Heart right ventricle (tissue), 16 donors: ENCODE measurements around the gene CREB3L4. TPM values are rescaled to one million over a fixed set of nuclear protein-coding genes. Genes with fewer than 3 reads are reported as not detected.
"Not testable (repeated sequence)": the region's sequence is repeated elsewhere in the genome, so short reads cannot be mapped to it uniquely, and the experiment has no call there.

Source experiments
- ATAC-seq, 8 donors: fragments of 200-7000 bp; cut with Tn5 transposase; one replicate each; pipeline ENCODE4 v1.9.1; 2020; ENCODE audit warnings: mild to moderate bottlenecking in 8 of 8, moderate library complexity in 8 of 8, moderate number of reproducible peaks in 1 of 8
- DNase-seq, 2 donors: peaks; one replicate each; pipeline ENCODE4 v3.0.0-alpha.2; 2020
- H3K27ac ChIP-seq, 10 donors: fragments of 200-600 bp; sonication (generic) in 2 of 10; one replicate each; pipeline versions ENCODE4 v1.5.0 to v1.8.0; 2020 to 2022; ENCODE audit warnings: mild to moderate bottlenecking in 3 of 10
- H3K27me3 ChIP-seq, 7 donors: fragments of 200-600 bp; one replicate each; pipeline ENCODE4 v1.8.0; 2021 to 2022; ENCODE audit warnings: mild to moderate bottlenecking in 2 of 7
- H3K36me3 ChIP-seq, 9 donors: fragments of 200-600 bp; sonication (generic) in 1 of 9; one replicate each; pipeline versions ENCODE4 v1.5.0 to v1.8.0; 2020 to 2022; ENCODE audit warnings: mild to moderate bottlenecking in 2 of 9
- H3K4me1 ChIP-seq, 9 donors: fragments of 200-600 bp; sonication (generic) in 1 of 9; one replicate each; pipeline versions ENCODE4 v1.5.0 to v1.8.0; 2020 to 2022; ENCODE audit warnings: mild to moderate bottlenecking in 4 of 9
- H3K4me3 ChIP-seq, 10 donors: fragments of 200-600 bp; sonication (generic) in 2 of 10; one replicate each; pipeline versions ENCODE4 v1.5.0 to v1.8.0; 2020 to 2022; ENCODE audit warnings: mild to moderate bottlenecking in 7 of 10, moderate library complexity in 2 of 10
- H3K9me3 ChIP-seq, 11 donors: fragments of 200-600 bp in 10 of 11; sonication (generic) in 2 of 11; one replicate each; pipeline versions ENCODE4 v1.5.0 to v1.8.0; 2013 to 2022; ENCODE audit warnings: mild to moderate bottlenecking in 2 of 11, control low read depth in 1 of 11, moderate library complexity in 1 of 11
- WGBS, 2 donors: extraction: QIAGEN DNeasy Blood & Tissue Kit; methylation state at CpG; one replicate each; pipeline ENCODE4 v1.1.7; 2013; ENCODE audit warnings: inconsistent platforms in 1 of 2; 5-methylcytosine and 5-hydroxymethylcytosine counted together
- intact Hi-C, 10 donors: fragments of 100-400 bp; cut with DNase I; formaldehyde crosslinking; loops; one replicate each; pipeline versions ENCODE4 v1.11.1 to v1.14.2; 2022
- polyA plus RNA-seq, 2 donors: library from polyadenylated mRNA; stranded (reverse); fragments of 200-250 nt; gene quantifications; one replicate each; pipeline ENCODE4 v1.2.3, GENCODE V29; 2013
- total RNA-seq, 10 donors: library from RNA; stranded (reverse); fragmentation: NEBNext Ultra II Directional in 3 of 10; extraction: Animal tissue kit (Norgen Biotek cat#: 25700) in 3 of 10; gene quantifications; one replicate each; pipeline versions ENCODE4 v1.2.1 to v1.2.4, GENCODE V29; 2021 to 2023
- TF ChIP-seq, protein P1 (sequence below), 9 donors: fragments of 200-600 bp; sonication (generic) in 2 of 9; IDR thresholded peaks; one replicate each; pipeline versions ENCODE4 v1.5.0 to v1.8.0; 2021 to 2022; ENCODE audit warnings: antibody characterized with exemption in 9 of 9, mild to moderate bottlenecking in 5 of 9, moderate library complexity in 1 of 9
- donor health status: Arrhythmogenic right ventricular cardiomyopathy.
- donor health status: ischemic (EF 13 %, LVEDD 7.1; RV severe dilation, severe dysfunction).
- donor health status: healthy with polysubstance abuse.
- donor health status: DM: no; HTN: yes; CAD: no.
- donor health status: DM: no; HTN: no; CAD: no.
- donor health status: ischemic (EF 25% LVEDD 6.9; RV normal size, moderate dysfunction).
- donor health status: ischemic (EF 25% LVEDD 5.7; RV mildly dilated, moderate dysfunction).
- donor health status: healthy.
- donor health status: DM: yes; HTN: yes; CAD: no.
- donor health status: Ischemic cardiomyopathy.
- donor health status: ischemic (EF 35%, LVEDD 5.7; RV mildly dilated, moderate dysfunction).
- donor health status: nonischemic (EF 11% LVEDD 7.7; RV severe dilation, severe dysfunction).
- donor health status: DM: yes; HTN: yes; CAD: no.
- donor health status: PGD.
- donor health status: ischemic (EF 29% LVEDD 5.4; RV normal size, mild dysfunction).
- donor health status: nonischemic (EF 23%, LVEDD 6.1; RV moderate dilation, normal function).

The CREB3L4 gene
- total and polyA plus RNA-seq, 12 donors = 2.9 to 8.5 (median 4.6) TPM

- intact Hi-C loops = loop anchor here in 3 of 10 donors (5.0 to 10.0 kb wide), 5 partner anchors 186 to 284 kb away; partner anchors contain the start of gene HAX1 (in 2 of the 3)
- peaks cover 4 to 55% (median 39%) of the 10 kb centered on the region in 9 donors for H3K4me1 ChIP-seq
- H3K9me3 ChIP-seq = no peaks in the 10 kb centered on the region
- H3K36me3 ChIP-seq = peaks cover 0 to 49% (median 20%) of the 10 kb centered on the region in 9 donors
- DNase-seq = no peak
- TF ChIP-seq, protein P1, sequence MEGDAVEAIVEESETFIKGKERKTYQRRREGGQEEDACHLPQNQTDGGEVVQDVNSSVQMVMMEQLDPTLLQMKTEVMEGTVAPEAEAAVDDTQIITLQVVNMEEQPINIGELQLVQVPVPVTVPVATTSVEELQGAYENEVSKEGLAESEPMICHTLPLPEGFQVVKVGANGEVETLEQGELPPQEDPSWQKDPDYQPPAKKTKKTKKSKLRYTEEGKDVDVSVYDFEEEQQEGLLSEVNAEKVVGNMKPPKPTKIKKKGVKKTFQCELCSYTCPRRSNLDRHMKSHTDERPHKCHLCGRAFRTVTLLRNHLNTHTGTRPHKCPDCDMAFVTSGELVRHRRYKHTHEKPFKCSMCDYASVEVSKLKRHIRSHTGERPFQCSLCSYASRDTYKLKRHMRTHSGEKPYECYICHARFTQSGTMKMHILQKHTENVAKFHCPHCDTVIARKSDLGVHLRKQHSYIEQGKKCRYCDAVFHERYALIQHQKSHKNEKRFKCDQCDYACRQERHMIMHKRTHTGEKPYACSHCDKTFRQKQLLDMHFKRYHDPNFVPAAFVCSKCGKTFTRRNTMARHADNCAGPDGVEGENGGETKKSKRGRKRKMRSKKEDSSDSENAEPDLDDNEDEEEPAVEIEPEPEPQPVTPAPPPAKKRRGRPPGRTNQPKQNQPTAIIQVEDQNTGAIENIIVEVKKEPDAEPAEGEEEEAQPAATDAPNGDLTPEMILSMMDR (IDR thresholded peaks at IDR 0.05) = no peak
- H3K4me3 ChIP-seq = peak overlapping the region; percentile 67 to 90 (median 81)
- ATAC-seq = no peak
- H3K27me3 ChIP-seq = no peaks in the 10 kb centered on the region
- WGBS, 2 donors = 7 to 10% methylated on average over 9 of the region's 9 CpGs
- H3K27ac ChIP-seq = peak overlapping the region; percentile 84 to 98 (median 92)
Measured at GRCh38 chr1:153991151-153991630, 23.5 kb downstream of the CREB3L4 start.

- DNase-seq (no peak), ATAC-seq (no peak)
- H3K27ac ChIP-seq = peak overlapping the region in 7 of 10 donors; percentile 0 to 98 (median 93)
- peak overlapping the region; percentile 67 to 90 (median 81) for H3K4me3 ChIP-seq
- intact Hi-C loops = loop anchor here in 3 of 10 donors (5.0 to 10.0 kb wide), 5 partner anchors 185 to 283 kb away; partner anchors contain the start of gene HAX1 (in 2 of the 3)
- WGBS, 2 donors = 89 to 91% methylated on average over 2 of the region's 2 CpGs
- TF ChIP-seq, protein P1 (IDR thresholded peaks at IDR 0.05) = no peak
- H3K36me3 ChIP-seq = peaks cover 0 to 52% (median 20%) of the 10 kb centered on the region in 9 donors
- H3K9me3 ChIP-seq = no peaks in the 10 kb centered on the region
- no peaks in the 10 kb centered on the region for H3K27me3 ChIP-seq
- H3K4me1 ChIP-seq = peaks cover 4 to 51% (median 34%) of the 10 kb centered on the region in 9 donors
Measured at GRCh38 chr1:153991806-153992205, 24.1 kb downstream of the CREB3L4 start.

DNA sequence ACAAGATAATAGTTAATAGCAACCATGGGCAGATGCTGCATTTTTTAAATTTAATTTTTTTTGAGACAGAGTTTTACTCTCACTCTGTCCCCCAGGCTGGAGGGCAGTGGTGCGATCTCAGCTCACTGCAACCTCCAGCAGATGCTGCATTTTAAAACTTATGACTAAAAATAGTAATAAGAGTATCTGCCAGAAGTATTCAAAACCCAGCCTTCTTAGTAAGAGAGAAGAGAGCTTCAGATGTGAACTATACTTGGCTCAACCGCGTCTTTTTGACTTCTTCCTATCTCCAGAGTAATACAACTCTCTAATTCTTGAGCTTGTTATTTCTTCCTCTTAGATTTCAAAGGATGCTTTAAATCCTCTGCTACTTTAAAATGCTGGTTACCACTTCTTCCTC is 27.5 kb downstream of the CREB3L4 start:
- TF ChIP-seq, protein P1 (IDR thresholded peaks at IDR 0.05) = no peak
- Histone ChIP-seq H3K4me3 (no peak overlapping the region), H3K9me3 (no peaks in the 10 kb centered on the region), H3K27me3 (no peaks in the 10 kb centered on the region), H3K36me3 (peaks cover 0 to 52% (median 20%) of the 10 kb centered on the region in 9 donors), H3K27ac (no peak overlapping the region), H3K4me1 (peaks cover 4 to 40% (median 30%) of the 10 kb centered on the region in 9 donors)
- DNase-seq (no peak), ATAC-seq (no peak)
- WGBS, 2 donors = 70 to 80% methylated on average over 3 of the region's 3 CpGs
- intact Hi-C loops = loop anchor here in 2 of 10 donors (10.0 kb wide), 3 partner anchors 190 to 280 kb away; partner anchors contain the start of gene HAX1 (in 1 of the 2)

DNA sequence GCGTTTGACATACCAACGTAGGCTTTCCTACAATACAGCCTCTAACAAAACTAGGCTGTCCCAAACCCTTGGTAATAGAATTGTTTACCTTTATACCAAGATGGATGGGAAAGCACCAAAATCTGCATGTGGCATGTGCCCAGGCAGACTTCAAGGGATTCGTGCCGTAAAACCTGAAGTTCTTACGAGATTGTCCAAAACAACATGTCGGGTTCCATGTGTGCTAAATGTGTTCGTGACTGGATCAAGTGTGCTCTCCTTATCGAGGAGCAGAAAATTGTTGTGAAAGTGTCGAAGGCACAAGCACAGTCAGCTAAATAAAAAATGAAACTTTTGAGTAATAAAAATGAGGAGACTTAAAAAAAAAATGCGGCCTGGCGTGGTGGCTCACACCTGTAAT is 27.9 kb downstream of the CREB3L4 start:
- Histone ChIP-seq H3K4me1 (peaks cover 4 to 39% (median 29%) of the 10 kb centered on the region in 9 donors), H3K9me3 (no peaks in the 10 kb centered on the region), H3K27me3 (no peaks in the 10 kb centered on the region), H3K27ac (no peak overlapping the region), H3K36me3 (peaks cover 0 to 52% (median 20%) of the 10 kb centered on the region in 9 donors), H3K4me3 (no peak overlapping the region)
- TF ChIP-seq, protein P1 (IDR thresholded peaks at IDR 0.05) = no peak
- ATAC-seq (no peak), DNase-seq (no peak)
- WGBS, 2 donors = 91 to 96% methylated on average over 11 of the region's 11 CpGs
- intact Hi-C loops = loop anchor here in 2 of 10 donors (10.0 kb wide), 3 partner anchors 189 to 279 kb away; partner anchors contain the start of gene HAX1 (in 1 of the 2)

GRCh38 chr1:153996882-153997281 is 29.2 kb downstream of the CREB3L4 start:
- H3K9me3 ChIP-seq, ATAC-seq, H3K27ac ChIP-seq, H3K4me3 ChIP-seq, H3K27me3 ChIP-seq, DNase-seq: not testable (repeated sequence)
- Histone ChIP-seq H3K4me1 (peaks cover 0 to 30% (median 21%) of the 10 kb centered on the region in 9 donors), H3K36me3 (peaks cover 0 to 46% (median 20%) of the 10 kb centered on the region in 9 donors)
- intact Hi-C loops = loop anchor here in 2 of 10 donors (10.0 kb wide), 3 partner anchors 188 to 278 kb away; partner anchors contain the start of gene HAX1 (in 1 of the 2)
- 97 to 98% methylated on average over 10 of the region's 10 CpGs for WGBS, 2 donors
